ENCODE data around the gene BNC2.

The BNC2 gene

DNA sequence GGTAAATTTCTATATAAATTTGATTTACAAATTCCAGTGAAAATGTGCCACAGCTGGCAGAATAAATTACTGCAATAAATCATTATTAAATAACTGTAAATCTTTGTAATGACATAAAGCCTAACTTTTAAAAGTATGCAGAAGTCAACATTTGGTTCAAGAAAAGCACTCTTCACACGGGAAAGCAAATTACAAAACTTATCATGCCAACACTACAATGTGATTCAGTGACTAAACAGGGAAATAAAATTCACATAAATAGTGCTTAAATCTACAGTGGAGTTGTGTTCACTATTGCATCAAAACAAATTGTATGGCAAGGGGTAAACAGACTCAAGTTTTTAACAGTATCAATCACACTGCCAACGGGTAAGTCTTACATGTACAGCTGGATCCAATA lies 117.2 kb downstream of the BNC2 start:
- DNase-seq = no peak

- no peak for DNase-seq
Measured at GRCh38 chr9:16752601-16753000, 117.9 kb downstream of the BNC2 start.

- DNase-seq = no peak
Measured at GRCh38 chr9:16750553-16750952, 119.9 kb downstream of the BNC2 start.

GRCh38 chr9:16745359-16745758 lies 125.1 kb downstream of the BNC2 start:
- DNase-seq = no peak

DNA sequence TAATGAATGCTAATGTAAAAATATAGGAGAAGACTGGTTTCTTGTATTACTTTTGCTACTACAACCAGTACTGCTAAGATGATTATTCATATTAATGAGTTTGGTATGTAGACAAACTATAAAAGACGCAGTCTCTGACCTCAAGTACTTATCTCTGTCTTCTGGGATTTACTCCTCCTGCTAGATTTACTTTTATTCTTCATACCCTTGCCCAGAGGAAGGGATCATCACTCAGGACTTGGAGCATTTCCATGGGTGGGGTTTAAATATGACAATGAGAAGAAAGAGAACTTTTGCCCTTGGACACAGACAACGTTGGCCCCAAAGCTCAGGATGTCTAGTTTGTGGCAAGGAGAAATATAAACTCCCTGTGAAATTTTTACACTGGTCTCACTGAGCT lies 126.1 kb downstream of the BNC2 start:
- DNase-seq = no peak

DNA sequence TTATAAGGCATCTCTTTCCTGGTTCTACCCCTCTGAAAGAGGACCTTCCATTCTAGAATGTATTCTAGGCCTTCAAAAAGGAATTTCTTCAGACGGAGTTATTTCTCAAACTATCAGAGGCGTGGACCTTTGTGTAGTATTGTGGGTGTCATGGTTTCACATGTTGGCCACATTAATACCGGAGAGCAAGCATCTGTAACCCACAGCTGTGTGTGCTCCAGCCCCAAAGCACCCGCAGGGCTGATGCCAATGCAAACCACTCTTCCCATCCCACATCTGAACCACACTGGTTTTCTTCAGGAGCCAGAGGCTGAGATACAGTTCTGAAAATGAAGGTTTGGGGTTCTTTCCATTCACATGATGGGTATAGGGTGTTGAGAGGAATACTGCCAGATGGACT lies 127.1 kb downstream of the BNC2 start:
- no peak for DNase-seq

DNA sequence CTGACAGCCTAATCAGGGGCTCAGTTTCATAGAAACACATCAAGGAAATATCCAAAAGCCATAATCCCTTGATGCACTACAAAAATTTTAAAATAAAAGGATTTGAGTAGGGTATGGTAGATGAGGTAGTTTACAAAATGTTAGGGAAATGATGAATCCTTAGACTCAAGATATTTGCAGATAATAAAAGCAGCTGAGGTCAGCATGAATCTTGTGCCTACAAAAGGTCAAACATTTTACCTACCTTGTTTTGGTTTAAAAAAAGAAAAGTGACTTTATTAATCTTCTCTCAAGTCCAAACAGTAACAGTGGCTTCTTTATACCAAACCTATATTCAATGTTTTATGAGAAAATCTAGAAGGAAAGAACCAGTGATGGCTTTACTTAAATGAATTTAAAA lies 135.5 kb downstream of the BNC2 start:
- DNase-seq = no peak

DNA sequence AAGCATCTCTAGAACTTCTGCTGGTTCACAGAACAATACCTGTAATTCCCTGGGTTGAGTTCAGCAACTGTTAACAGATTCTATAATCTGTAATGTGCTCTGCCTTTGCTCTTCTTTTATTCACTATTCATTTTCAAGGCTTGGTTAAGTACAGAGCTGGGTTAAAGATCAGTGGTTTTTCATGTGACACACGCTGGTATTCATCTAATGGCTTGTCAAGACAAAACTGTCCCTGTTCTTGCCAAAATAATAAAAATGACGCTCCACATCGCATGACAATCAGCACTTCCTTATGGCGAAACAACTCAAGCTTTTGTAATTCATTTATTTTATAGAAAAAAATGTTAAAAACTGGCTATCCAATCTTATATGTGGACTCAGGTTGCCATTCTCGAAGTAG lies 137.9 kb downstream of the BNC2 start:
- DNase-seq = no peak

- DNase-seq = no peak
Measured at GRCh38 chr9:16730162-16730561, 140.3 kb downstream of the BNC2 start.

DNA sequence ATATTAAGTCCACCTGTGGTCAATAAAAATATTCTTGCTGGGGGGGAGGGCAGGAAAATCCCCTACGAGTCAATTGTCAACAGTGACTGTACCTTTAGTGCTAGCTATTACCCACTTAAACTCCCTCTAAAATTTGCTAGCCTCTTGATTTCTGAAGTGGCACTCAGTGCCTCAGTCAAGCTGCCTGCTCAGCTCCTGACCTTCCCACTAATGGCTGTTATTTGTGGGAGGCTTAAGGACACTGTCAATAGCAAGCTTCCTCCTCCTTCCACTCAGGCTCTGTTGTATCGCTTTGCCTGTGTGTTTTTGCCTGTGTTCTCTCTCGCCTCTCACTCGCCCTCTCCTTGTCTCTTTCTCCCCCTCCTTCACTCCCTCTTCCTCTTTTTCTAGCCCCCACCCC lies 140.8 kb downstream of the BNC2 start:
- peak; percentile 84 for DNase-seq

DNA sequence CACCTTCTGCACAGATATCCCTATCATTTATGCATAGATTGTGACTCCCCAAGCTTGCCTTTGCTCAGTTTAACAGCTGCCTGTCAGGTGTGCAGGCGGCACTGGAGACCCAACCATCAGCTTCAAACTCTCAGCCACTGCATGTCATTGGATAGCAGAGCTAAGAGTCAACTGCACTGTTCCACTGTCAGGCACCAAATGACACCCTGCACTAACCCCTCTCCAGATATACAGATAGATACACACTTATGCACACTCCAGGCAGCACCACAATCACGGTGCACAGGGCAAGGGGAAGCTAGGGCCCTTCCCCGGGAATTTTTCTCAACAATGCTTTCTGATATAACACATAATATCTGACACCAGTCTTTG lies 142.3 kb downstream of the BNC2 start:
- peak; percentile 2 for DNase-seq

DNA sequence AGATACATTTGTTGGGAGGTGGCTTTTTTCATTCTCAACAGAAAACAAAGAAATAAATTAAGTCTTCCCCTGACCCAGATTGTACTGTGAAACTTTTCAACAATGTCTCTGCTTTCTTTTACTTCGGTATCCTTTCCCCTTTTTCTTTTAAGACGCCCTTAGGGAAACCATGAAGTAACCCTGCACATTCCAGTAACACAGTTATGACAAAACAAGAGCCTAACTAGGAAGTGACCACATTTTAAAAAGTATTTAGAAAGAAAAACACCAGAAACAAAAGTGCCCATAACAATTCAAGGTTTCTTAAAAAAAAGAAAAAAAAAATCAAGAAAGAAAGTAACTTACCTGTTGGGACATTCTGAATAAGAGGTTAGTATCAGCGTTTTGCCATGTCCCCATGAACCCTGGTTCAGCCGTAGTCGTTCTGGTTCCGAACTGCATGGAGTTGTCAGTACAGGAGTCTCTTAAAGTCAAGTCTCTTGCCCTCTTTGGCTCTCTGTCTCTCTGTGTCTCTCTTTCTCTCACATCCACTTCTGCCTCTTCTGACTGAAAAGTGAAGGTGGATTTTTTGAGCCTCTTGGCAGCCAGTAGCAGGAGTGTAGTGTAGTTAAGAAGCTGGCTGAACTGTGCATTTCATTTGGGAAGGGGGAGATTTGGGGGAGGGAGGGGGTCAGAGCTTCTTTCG lies 142.9 kb downstream of the BNC2 start:
- no peak for DNase-seq

DNA sequence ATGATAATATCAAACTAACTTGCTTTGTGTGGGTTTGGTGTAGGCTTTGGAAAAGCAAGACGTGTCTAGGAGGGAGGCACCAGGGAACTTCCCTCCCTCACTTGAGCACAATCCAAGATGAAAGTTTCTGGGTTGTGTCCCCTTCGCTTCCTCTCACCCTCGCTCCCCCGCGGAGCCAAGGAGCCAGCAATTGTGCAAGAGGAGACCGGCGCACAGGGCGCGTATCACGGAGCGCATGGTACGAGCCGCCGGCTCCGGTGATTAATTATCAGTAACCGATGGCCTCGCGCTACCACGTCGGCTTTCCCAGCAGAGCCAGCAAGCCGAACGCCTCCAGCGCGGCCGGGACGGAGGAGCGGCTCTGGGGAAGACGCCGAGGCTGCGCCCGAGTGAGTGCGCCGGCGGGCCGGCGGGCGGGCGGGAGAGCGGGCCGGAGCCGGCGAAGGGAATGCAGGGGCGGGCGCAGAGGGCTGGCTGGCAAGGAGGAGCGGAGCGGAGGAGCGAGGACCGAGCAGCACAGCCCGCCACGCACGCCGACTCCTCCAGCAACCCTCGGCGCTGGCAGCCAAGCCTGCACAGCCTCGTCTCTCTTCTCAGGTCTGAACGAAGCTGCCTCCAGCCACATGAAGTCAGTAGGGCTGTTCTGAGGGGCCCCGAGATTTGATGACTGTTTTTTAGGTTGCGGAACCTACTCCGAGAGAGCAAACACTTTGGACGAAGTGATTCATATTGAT lies 143.6 kb downstream of the BNC2 start:
- DNase-seq = peak; percentile 49

GRCh38 chr9:16726029-16726428 lies 144.4 kb downstream of the BNC2 start:
- no peak for DNase-seq

GRCh38 chr9:16725066-16725465 lies 145.4 kb downstream of the BNC2 start:
- DNase-seq = no peak

- DNase-seq = no peak
Measured at GRCh38 chr9:16721972-16722371, 148.5 kb downstream of the BNC2 start.

GRCh38 chr9:16720386-16720785 lies 150.1 kb downstream of the BNC2 start:
- DNase-seq = no peak

- no peak for DNase-seq
Measured at GRCh38 chr9:16719921-16720320, 150.5 kb downstream of the BNC2 start.

GRCh38 chr9:16718952-16719351 lies 151.5 kb downstream of the BNC2 start:
- DNase-seq = no peak

DNA sequence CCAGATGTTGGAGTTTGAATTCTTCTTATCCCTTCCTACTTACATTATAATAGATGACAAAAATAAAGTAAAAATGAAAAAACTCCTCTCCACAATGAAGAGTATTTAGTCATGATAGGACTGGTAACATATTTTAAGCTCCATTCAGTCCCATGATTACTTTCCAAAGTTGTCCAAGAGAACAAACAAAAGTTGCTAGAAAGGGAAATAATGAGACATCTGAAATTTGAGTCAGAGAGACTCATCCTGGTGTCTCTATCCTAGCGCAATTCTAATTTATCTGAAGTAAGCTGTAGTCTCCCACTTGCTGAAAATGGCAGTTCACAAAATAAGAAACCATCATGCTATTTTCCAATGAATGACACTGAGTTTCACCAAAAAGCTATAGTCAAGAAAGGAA lies 152.2 kb downstream of the BNC2 start:
- DNase-seq = no peak

DNA sequence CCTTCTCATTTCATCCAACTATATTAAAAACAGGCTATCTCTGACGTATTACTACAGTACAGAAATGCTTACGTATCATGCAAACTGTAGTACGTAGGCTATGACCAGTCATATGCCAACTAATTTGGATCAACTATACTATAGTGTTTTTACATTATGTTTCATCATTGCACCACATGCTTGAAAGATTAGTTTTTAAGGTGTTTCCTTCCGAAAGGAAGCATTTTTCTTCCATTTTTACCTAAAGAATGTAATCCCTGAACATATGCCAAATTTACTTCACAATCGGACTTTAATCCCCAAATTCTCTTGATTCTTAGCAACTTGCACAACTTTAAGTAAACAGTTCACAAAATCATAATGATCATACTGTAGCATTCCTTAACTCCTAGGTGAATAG lies 153.9 kb downstream of the BNC2 start:
- no peak for DNase-seq

DNA sequence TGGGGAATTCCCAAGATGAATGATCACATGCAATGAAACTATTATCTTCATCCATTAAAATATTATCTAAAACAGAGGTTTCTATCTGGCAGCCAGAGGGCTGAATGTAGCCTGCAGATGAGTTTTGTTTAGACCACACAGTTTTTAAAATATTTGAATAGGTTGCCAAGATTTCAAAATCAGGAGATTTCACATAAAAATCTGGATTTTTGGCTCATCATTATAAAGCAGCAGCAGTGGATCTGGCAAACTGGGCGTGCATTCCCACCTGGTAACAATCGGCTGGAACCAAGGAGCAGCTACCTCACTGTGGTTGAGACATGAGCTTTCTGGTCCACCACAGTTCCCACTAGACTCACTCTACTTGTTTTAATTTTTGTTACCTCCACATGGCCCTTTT lies 155.1 kb downstream of the BNC2 start:
- no peak for DNase-seq

DNA sequence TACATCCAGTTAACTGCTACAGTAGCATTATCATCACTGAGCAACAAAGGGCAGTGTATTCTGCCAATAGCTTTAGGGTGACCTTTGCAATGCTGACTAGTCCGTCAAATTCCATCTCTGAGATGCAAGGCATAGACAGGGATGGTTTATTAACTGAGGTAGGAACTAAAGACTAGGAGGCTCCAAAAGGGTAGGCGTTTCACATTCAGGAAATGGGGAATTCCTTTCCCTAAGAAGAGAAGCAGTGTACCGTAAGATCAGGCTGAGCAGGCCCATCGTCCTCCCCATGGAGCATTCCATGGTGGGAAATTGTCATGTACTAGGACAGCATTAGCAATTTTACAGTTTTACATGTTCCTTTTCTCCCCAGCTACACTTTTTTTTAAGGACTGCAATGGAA lies 157.7 kb downstream of the BNC2 start:
- no peak for DNase-seq

GRCh38 chr9:16710888-16711287 lies 159.6 kb downstream of the BNC2 start:
- no peak for DNase-seq

- DNase-seq = no peak
Measured at GRCh38 chr9:16709924-16710323, 160.5 kb downstream of the BNC2 start.
